Measurements from ENCODE around the gene SOCS2.
"Not testable (repeated sequence)": the region's sequence is repeated elsewhere in the genome, so short reads cannot be mapped to it uniquely, and the experiment has no call there.

The SOCS2 gene

GRCh38 chr12:93593843-93594242 is 21.4 kb downstream of the SOCS2 start:
- DNase-seq (ENCODE audit: low spot score), result no peak

DNA sequence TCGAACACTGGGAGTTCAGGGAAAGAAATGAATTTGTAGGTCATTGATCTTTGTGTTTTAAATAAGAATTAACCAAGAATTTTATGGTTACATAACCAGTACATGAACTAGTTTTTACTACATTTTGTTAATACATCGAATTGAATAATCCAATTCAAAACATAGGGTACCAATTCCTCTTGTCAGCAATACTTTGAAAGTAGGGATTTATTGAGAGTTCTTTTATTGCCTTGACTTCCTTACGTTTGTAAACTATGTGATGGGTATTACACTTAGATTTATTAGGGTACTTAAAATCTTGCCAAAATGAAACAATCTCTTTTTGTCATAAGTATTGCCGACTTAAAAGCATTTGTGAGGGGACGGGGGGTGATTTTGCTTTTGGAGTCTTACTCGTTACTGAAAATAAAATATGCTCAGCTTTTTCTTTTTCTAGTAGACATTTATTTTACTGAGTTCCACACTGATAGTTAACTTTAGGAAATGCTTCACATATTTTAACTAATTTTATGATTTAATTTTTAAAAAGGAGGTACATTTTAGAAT is 22.4 kb downstream of the SOCS2 start:
- no peak for DNase-seq (ENCODE audit: low spot score)

GRCh38 chr12:93595351-93595750 is 22.9 kb downstream of the SOCS2 start:
- DNase-seq (ENCODE audit: low spot score), result no peak

DNA sequence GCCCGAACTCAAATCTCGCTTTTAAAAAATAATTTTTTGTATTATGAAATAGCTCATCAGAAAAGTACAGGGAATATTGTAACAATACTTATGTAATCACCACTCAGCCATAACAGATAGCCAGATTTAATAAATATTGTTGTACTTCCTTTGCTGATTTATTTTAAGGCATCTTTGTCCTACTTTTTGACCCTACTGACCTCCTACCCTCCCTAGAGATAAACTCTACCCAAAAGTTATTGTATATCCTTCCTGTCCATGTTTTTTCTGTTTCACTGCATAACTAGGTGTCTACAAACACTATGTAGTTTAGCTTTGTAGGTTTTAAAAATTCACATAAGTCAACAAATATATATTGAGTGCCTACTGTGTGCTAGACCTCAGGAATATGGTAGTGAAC is 25.1 kb downstream of the SOCS2 start:
- no peak for DNase-seq (ENCODE audit: low spot score)

DNA sequence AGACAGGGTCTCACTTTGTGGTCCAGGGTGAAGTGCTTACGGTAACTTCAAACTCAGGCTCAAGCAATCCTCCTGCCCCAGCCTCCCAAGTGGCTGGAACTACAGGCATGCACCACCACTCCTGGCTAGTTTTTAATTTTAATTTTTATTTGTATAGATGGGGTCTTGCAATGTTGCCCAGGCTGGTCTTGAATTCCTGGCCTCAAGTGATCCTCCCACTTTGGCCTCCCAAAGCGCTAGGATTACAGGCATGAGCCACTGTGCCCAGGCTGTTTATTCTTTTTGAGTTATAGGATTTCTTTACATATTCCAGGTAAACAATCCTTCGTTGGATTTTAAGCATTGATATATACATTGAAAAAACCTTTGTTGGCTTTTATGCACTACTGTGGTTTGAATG is 26.7 kb downstream of the SOCS2 start:
- DNase-seq (ENCODE audit: low spot score), result no peak

GRCh38 chr12:93601591-93601990 is 29.1 kb downstream of the SOCS2 start:
- DNase-seq (ENCODE audit: low spot score), result no peak

DNA sequence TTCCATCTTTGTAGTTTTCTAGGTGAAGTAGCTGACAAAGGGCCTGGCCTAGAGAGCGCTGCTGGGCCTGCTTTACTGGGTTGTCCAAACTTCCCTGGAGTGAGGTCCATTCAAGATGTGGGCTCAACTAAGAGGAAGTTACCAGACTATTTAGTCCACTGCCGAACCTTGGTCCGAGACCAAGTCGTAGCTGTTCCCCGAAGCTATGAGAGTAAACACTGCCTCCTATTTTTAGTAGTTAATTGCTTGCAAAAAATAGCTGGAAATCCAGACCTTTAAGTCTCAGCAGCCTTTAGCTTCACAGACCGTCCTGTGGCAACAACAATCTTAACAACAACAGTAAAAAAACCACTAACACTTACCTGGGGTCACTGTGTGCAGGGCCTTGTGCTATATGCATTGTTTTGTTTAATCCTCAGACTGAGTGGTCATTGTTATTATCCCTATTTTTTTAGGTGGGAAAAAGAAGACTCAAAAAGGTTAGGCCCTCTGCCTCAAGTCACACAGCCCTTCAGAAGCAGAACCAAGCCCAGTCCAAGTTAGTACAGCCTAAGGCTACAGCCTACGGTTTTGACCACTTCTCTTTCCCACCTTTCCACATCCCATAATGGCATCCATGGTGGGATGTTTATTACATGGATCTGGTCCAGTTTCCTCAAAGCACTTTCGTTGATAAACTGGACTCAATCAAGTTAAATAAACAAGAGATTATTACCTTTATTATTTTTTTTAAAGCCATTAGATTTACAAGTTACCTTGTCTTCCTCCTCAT is 30.6 kb downstream of the SOCS2 start:
- DNase-seq (ENCODE audit: low spot score), result no peak

DNA sequence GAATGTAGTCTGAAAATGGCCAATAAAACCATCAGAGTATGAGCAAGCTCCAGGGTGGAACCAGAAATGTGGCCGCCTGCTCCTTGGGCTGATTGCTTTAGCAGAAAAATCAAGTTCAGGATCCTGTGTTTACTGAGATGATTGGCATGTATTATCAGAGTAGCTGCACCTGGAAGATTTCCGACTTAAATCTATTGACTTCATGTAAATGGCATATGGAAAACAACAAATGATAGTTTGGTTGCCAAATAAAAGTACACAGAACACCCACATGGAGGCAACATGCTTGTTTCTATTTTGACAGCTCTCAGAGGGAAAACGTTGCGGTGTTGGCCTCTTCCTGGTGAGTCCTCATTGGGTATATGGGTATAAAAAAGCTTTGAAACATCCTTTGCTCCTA is 31.3 kb downstream of the SOCS2 start:
- no peak for DNase-seq (ENCODE audit: low spot score)

- no peak for DNase-seq (ENCODE audit: low spot score)
Measured at GRCh38 chr12:93608313-93608712, 35.8 kb downstream of the SOCS2 start.

- no peak for DNase-seq (ENCODE audit: low spot score)
Measured at GRCh38 chr12:93609281-93610192, 37.1 kb downstream of the SOCS2 start.

DNA sequence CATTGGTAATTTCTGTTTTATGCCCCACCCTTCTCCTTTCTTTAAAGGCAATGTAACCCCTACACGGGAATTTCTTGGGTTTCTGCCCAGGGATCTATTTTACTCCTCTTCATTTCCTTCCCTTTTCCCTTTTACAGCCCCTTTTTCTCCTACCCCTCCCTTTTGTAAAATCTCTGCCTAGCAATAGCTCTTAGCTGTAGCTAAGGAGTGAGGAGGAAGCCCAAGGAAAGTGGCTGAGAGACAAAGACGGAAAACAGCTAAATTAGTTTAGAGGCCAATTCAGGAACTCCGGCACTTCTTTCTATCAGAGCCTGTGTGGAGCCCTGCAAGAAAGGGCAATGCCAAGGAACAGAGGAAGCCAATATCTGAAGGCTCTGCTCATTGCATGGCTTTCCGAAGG is 40.3 kb downstream of the SOCS2 start:
- no peak for DNase-seq (ENCODE audit: low spot score)

DNA sequence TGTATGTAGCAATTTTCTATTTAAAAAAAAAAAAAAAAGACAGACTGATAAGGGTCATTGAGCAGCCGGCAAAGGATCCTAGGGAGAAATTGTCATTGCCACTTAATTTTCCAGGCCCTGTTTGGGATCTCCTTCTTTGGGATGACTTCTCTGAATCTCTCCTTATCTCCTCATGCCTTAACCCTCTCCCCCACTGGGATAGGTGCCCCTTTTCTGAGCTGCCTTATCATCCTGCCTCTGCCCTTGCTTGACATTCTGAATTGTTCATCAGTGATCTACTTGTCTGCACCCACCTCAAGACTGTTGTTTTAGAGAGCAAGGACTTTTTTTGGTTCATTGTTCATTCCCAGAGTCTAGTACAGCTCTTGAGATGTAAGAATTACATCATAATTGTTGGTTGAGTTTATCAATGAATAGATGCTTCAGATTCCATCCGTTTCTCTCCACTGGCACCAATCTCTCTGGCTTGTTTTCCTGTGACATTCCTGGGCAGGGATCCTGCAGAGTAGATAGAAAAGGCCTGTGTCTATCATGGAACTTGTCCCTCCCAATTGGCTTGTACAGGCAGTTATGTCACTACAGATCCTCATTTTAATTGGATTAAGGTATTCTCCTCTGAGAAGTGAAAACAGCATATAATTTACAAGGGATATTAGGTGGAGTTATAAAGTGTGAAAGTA is 42.6 kb downstream of the SOCS2 start:
- no peak for DNase-seq (ENCODE audit: low spot score)

DNA sequence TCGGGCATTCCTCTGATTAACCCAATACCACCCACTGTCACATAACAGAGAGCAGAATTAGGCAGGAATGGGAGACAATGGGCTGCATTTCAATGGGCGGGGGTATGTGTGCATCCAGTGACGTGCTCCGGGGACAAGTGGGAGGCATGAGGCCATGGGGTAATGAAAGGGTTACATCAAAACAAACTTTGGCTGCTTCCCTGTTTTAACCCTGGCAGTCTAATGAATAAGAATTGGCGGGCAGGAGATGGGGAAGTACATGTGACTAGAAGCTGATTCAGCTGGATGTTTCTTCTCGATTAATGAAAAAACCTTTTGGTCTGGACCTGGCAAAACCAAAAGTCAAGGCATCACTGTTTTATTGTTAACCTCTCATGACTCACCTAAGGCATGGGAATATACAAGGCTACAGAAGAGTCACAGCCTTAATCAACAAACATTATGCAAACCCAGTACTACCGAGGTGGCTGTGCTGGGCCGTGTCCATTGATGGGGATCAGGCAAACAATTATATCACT is 44.2 kb downstream of the SOCS2 start:
- DNase-seq (ENCODE audit: low spot score), result no peak

- no peak for DNase-seq (ENCODE audit: low spot score)
Measured at GRCh38 chr12:93618891-93619410, 46.5 kb downstream of the SOCS2 start.

- DNase-seq (ENCODE audit: low spot score), result no peak
Measured at GRCh38 chr12:93621986-93622385, 49.5 kb downstream of the SOCS2 start.

DNA sequence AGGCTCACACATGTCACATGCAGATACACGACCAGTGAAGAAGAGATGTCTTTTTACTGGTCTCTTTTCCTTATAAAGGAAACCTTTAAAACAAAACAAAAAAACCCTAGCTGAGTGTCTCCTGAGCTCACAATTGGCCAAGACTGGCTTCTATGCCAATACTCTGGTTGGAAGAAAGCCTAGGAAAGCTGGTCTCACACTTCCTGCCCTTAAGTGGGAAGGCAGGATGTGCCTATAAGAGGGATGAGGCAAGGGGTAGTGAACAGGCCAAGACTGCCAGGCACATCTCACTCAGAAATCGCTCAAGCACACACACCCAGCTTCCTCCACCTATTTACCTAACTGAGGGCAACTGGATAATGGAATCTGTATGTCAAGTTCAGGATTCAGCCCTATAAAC is 50.0 kb downstream of the SOCS2 start:
- DNase-seq (ENCODE audit: low spot score), result no peak

DNA sequence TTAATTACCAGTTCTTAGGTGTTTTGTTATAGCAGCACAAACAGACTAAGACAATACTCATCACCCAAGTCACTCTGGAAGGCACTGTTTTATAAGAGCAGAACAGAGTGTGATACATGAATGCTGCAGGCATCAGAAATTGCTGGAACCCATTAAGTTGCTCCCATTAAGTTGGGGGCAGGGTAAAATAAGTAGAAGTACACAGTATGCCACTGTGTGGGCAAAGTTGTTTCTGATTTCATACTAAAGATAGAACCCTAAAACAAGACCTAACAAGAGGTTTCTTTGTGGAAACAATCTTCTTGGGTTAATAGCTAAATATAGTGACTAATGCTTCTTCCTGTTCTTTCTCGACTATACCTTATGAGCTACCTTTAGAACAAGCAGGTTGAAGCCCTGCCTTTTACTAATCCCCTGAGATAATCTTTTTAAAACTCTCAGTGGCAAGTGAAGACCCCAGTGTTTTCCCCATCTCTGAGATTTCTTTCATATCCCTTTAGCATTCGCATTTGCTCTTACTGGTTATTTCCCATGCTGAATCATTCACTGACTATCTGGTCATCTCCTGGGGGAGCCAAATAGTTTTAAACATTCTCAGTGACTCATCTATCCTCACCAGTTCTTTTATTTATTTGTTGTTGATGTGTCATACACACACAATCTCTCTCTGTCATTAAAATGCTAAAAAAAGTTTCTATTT is 52.3 kb downstream of the SOCS2 start:
- no peak for DNase-seq (ENCODE audit: low spot score)

DNA sequence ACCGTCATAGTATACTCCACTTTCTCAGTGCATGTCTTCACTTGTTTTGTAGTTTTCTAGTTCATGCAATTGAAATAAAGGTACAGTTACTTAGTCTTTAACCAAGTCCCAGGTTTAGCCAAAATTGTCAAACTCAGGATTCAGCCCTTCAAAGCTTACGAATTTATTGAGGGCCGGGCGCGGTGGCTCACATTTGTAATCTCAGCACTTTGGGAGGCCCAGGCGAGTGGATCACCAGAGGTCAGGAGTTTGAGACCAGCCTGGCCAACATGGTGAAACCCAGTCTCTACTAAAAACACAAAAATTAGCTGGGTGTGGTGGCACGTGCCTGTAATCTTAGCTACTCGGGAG is 52.8 kb downstream of the SOCS2 start:
- DNase-seq (ENCODE audit: low spot score), result not testable (repeated sequence)

- DNase-seq (ENCODE audit: low spot score), result no peak
Measured at GRCh38 chr12:93626160-93626559, 53.7 kb downstream of the SOCS2 start.

Measured in D341Med (cell line).